ENCODE measurements around the gene KLK11.
"Not testable (repeated sequence)": the region's sequence is repeated elsewhere in the genome, so short reads cannot be mapped to it uniquely, and the experiment has no call there.

Gene KLK11

DNA sequence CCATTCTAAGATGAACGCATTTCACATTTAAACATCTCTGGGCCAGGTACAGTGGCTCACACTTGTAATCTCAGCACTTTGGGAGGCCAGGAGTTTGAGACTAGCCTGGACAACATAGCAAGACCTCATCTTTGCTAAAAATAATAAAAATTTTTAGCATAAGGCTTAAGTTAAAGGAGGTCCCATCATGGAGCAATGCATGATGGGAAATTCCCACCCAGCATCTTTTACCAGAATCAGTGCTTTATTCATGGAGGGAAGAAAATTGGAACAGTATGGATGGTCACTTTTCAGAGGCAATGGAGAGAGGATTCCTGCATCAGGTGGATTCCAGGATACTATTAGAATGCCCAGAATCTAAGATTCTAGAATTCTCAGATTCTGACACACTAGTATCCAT lies 21.2 kb downstream of the KLK11 start:
- H3K4me3 Mint-ChIP-seq = no peak overlapping the region
- no peak overlapping the region for H3K27ac Mint-ChIP-seq
- H3K9me3 Mint-ChIP-seq = no peaks in the 10 kb centered on the region
- intact Hi-C loops (cut with micrococcal nuclease) = no loop called here
- H3K4me1 Mint-ChIP-seq (ENCODE audit: low read depth) = no peaks in the 10 kb centered on the region
- H3K27me3 Mint-ChIP-seq = peaks cover 51% of the 10 kb centered on the region
- no peaks in the 10 kb centered on the region for H3K36me3 Mint-ChIP-seq (ENCODE audit: low read depth)

DNA sequence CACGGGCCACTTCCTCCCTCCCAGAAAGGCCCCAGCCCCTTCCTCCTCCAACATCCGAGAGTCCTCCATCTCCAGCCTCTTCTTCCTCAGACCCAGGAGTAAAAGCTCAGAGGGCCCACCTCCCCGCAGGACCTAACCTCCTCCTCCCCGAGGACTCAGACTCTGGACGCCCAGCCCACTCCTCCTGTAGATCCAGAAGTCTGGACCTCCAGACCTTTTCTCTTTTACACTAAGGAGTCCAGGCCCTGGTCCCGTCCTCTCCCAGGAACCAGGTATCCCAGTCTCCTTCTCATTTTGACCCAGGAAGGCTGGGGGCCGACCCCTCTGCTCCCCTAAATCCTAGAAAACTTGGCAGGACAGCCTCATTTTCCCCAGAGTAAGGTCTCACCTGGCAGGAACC lies 23.1 kb downstream of the KLK11 start:
- H3K4me3 Mint-ChIP-seq = no peak overlapping the region
- H3K27ac Mint-ChIP-seq = no peak overlapping the region

DNA sequence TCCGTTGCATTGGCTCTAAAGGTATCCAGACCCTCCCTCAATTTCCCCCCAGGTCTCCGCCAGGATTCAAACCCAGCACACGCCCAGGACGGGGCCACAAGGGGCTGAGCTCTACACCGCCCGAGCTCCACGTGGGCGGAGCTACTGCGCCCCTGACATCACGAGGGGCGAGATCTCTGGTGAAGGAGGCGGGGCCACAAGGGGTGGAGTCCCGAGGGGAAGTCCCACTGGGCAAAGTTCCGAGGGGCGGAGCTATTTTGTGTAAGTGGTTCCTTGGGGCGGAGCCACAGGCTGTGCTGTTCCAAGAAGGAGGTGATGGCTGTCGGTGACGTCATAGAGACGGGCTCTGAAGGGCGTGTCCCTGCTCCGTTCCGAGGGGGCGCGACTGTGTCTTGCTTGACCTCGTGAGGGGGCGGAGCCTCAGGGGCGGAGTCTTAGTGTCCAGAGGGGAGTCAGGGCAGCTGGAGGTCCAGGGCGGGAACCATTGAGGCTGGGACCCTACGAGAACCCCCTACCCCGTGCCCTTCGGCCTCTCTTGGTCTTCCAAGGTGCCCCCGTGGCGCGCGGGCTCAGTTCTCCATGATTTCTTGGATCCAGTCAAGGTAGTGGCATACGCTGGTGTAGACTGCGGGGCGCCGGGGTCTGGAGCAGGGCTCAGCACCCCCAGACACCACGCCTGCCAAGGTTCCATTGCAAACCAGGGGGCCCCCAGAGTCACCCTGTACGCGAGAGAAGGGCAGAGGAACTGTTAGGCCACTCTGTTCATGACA lies 23.7 kb downstream of the KLK11 start:
- Mint-ChIP-seq H3K27me3 (peaks cover 46% of the 10 kb centered on the region), H3K36me3 (ENCODE audit: low read depth) (no peaks in the 10 kb centered on the region), H3K9me3 (no peaks in the 10 kb centered on the region), H3K4me3 (no peak overlapping the region), H3K27ac (no peak overlapping the region), H3K4me1 (ENCODE audit: low read depth) (no peaks in the 10 kb centered on the region)
- intact Hi-C loops (cut with micrococcal nuclease) = no loop called here

More for the DNA sequence above, 23.1 kb downstream of the KLK11 start:
- no peaks in the 10 kb centered on the region for H3K4me1 Mint-ChIP-seq (ENCODE audit: low read depth)
- H3K27me3 Mint-ChIP-seq = peaks cover 46% of the 10 kb centered on the region
- H3K36me3 Mint-ChIP-seq (ENCODE audit: low read depth) = no peaks in the 10 kb centered on the region
- intact Hi-C loops (cut with micrococcal nuclease) = no loop called here
- no peaks in the 10 kb centered on the region for H3K9me3 Mint-ChIP-seq

DNA sequence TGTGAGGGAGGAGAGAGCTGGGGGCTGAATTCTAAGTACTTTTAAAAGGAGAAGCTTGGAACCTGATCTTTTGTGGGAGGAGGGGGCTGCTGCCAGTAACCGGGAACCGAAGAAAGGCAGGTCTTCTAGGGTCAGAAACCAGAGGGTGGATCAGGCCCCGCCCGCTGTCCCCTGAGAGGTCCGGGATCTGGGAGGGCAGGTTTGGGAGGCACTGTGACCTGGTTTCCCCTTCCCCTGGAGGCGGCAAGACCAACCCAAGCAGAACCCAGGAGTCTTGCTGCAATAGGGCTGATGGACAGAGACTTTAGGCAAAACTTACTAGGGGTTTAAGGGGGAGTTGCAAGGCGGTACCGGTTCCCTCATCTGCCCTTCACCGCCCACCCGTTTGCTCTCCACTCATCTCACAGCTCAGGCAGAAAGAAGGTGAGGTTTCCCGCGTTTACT lies 24.3 kb downstream of the KLK11 start:
- intact Hi-C loops (cut with micrococcal nuclease) = no loop called here
- no peak overlapping the region for H3K4me3 Mint-ChIP-seq
- peaks cover 44% of the 10 kb centered on the region for H3K27me3 Mint-ChIP-seq

GRCh38 chr19:51001515-51001914 lies 24.9 kb downstream of the KLK11 start, which contains the start of gene KLK8:
TSS of gene KLK8 (minus strand) at chr19:51001604. CDS start at chr19:51001167, 437 bp downstream.
- Mint-ChIP-seq H3K4me3 (no peak within 1 kb of the TSS), H3K4me1 (ENCODE audit: low read depth) (no peaks in the 10 kb centered on the region), H3K27ac (no peak within 1 kb of the TSS), H3K36me3 (ENCODE audit: low read depth) (no peaks in the 10 kb centered on the region), H3K27me3 (peaks cover 48% of the 10 kb centered on the region), H3K9me3 (no peaks in the 10 kb centered on the region)
- intact Hi-C loops (cut with micrococcal nuclease) = no loop called here

More for the DNA sequence above, 24.3 kb downstream of the KLK11 start:
- H3K36me3 Mint-ChIP-seq (ENCODE audit: low read depth) = no peaks in the 10 kb centered on the region
- H3K4me1 Mint-ChIP-seq (ENCODE audit: low read depth) = no peaks in the 10 kb centered on the region
- no peaks in the 10 kb centered on the region for H3K9me3 Mint-ChIP-seq
- H3K27ac Mint-ChIP-seq = no peak overlapping the region

- H3K4me1 Mint-ChIP-seq (ENCODE audit: low read depth) = no peaks in the 10 kb centered on the region
- H3K36me3 Mint-ChIP-seq (ENCODE audit: low read depth) = no peaks in the 10 kb centered on the region
- no peak overlapping the region for H3K27ac Mint-ChIP-seq
- H3K4me3 Mint-ChIP-seq = no peak overlapping the region
- H3K27me3 Mint-ChIP-seq = peaks cover 42% of the 10 kb centered on the region
- intact Hi-C loops (cut with micrococcal nuclease) = no loop called here
- no peaks in the 10 kb centered on the region for H3K9me3 Mint-ChIP-seq
These were observed 25.4 kb downstream of the KLK11 start for GRCh38 chr19:51000981-51001380.

- Mint-ChIP-seq H3K4me3 (no peak overlapping the region), H3K27me3 (peaks cover 42% of the 10 kb centered on the region), H3K9me3 (no peaks in the 10 kb centered on the region), H3K27ac (no peak overlapping the region), H3K4me1 (ENCODE audit: low read depth) (no peaks in the 10 kb centered on the region), H3K36me3 (ENCODE audit: low read depth) (no peaks in the 10 kb centered on the region)
- intact Hi-C loops (cut with micrococcal nuclease) = no loop called here
These were observed 26.0 kb downstream of the KLK11 start for GRCh38 chr19:51000426-51000825.

DNA sequence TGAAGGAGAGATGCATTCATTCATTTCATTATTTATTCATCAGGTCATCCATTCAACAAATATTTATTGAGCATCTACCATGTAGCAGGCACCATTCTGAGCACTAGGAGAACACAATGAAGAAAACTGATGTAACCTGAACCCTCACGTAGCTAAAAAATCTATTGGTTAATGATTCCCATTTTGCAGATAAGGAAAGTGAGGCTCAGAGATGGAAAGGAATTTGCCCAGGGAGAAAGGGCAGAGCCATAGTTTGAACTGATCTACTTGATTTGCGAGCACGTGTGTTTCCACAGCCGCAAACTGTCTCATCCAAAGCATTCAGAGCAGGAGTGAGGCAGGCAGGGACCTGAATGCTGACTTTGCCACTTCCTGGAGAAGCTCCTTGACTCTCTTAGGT lies 27.7 kb downstream of the KLK11 start:
- no peak overlapping the region for H3K4me3 Mint-ChIP-seq
- H3K9me3 Mint-ChIP-seq = no peaks in the 10 kb centered on the region

DNA sequence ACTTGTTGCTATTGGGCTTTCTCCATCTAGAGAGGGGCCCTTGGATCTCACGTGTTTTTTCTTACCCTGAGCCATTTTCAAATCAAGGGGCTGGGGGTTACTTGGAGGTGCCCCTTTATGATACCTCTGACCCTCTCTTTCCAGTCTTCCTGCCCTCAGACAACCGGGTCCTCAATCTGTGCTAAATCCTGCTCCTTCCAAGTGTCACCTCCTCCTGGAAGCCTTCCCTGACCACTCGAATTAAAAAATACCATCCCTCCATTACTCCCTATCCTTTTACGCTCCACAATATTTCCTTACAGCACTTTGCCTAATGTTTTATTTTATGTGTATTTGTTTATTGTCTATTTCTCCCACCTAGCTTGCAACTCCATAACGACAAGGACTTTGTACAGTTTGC lies 28.4 kb downstream of the KLK11 start:
- intact Hi-C loops (cut with micrococcal nuclease) = no loop called here
- H3K4me3 Mint-ChIP-seq = no peak overlapping the region
- peaks cover 36% of the 10 kb centered on the region for H3K27me3 Mint-ChIP-seq
- H3K36me3 Mint-ChIP-seq (ENCODE audit: low read depth) = no peaks in the 10 kb centered on the region
- H3K9me3 Mint-ChIP-seq = no peaks in the 10 kb centered on the region
- H3K27ac Mint-ChIP-seq = no peak overlapping the region
- H3K4me1 Mint-ChIP-seq (ENCODE audit: low read depth) = no peaks in the 10 kb centered on the region

More for the DNA sequence above, 27.7 kb downstream of the KLK11 start:
- Mint-ChIP-seq H3K4me1 (ENCODE audit: low read depth) (no peaks in the 10 kb centered on the region), H3K27ac (no peak overlapping the region), H3K36me3 (ENCODE audit: low read depth) (no peaks in the 10 kb centered on the region), H3K27me3 (peaks cover 41% of the 10 kb centered on the region)
- intact Hi-C loops (cut with micrococcal nuclease) = no loop called here

DNA sequence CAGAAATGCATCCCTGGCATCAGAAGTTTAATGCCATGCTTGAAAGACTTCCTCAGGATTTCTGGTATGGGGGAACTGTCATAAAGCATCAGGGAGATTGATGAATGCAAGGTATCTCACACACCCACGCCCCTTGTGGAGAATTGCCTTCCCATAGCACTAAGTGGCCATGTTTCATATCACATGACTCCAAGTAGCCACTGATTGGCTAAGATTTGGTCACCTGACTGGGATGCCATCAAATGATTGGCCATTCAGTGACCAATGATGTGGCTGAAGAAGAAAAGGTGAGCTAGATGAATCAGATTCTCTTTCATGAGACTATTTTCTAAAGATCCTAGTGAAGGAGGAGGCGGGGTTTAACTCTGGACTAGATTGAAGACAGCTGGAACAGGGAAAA lies 32.3 kb downstream of the KLK11 start:
- Mint-ChIP-seq H3K27me3 (peaks cover 13% of the 10 kb centered on the region), H3K36me3 (ENCODE audit: low read depth) (no peaks in the 10 kb centered on the region), H3K4me3 (no peak overlapping the region), H3K27ac (no peak overlapping the region), H3K9me3 (no peaks in the 10 kb centered on the region), H3K4me1 (ENCODE audit: low read depth) (no peaks in the 10 kb centered on the region)
- intact Hi-C loops (cut with micrococcal nuclease) = no loop called here

DNA sequence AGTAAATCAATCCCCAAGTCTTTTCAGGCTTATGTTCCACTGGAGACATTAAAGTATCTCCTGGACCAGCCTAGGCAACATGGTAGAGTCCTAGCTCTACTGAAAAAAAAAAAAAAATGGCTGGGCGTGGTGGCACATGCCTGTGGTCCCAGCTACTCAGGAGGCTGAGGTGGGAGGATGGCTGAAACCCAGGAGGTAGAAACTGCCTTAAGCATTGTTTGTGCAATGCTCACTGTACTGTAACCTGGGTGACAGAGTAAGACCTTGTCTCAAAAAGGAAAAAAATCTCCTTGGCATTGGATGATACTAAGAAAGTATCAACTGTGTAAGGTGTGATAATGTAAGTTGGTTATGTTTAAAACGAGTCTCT lies 33.8 kb downstream of the KLK11 start:
- Mint-ChIP-seq H3K9me3 (no peaks in the 10 kb centered on the region), H3K4me1 (ENCODE audit: low read depth) (no peaks in the 10 kb centered on the region), H3K27ac (no peak overlapping the region), H3K36me3 (ENCODE audit: low read depth) (no peaks in the 10 kb centered on the region), H3K27me3 (peaks cover 14% of the 10 kb centered on the region), H3K4me3 (no peak overlapping the region)
- intact Hi-C loops (cut with micrococcal nuclease) = no loop called here

- H3K4me3 Mint-ChIP-seq; intact Hi-C loops (cut with micrococcal nuclease); H3K36me3 Mint-ChIP-seq (ENCODE audit: low read depth); H3K4me1 Mint-ChIP-seq (ENCODE audit: low read depth); H3K27ac Mint-ChIP-seq; H3K9me3 Mint-ChIP-seq: not testable (repeated sequence)
- peaks cover 43% of the 10 kb centered on the region for H3K27me3 Mint-ChIP-seq
These were observed 42.0 kb downstream of the KLK11 start for GRCh38 chr19:50984416-50984815.

GRCh38 chr19:50983625-50984292 lies 42.7 kb downstream of the KLK11 start, which contains the start of gene KLK7:
TSS of gene KLK7 (minus strand) at chr19:50983917. CDS start at chr19:50982399, 1,518 bp downstream.
- Mint-ChIP-seq H3K4me3 (no peak within 1 kb of the TSS), H3K9me3 (no peaks in the 10 kb centered on the region), H3K4me1 (ENCODE audit: low read depth) (no peaks in the 10 kb centered on the region), H3K27me3 (peaks cover 45% of the 10 kb centered on the region), H3K27ac (no peak within 1 kb of the TSS), H3K36me3 (ENCODE audit: low read depth) (no peaks in the 10 kb centered on the region)
- intact Hi-C loops (cut with micrococcal nuclease) = no loop called here

GRCh38 chr19:50982186-50982585 lies 44.2 kb downstream of the KLK11 start:
- peaks cover 46% of the 10 kb centered on the region for H3K27me3 Mint-ChIP-seq
- no peaks in the 10 kb centered on the region for H3K36me3 Mint-ChIP-seq (ENCODE audit: low read depth)
- intact Hi-C loops (cut with micrococcal nuclease) = no loop called here
- H3K4me3 Mint-ChIP-seq = no peak overlapping the region
- H3K27ac Mint-ChIP-seq = no peak overlapping the region
- no peaks in the 10 kb centered on the region for H3K9me3 Mint-ChIP-seq
- H3K4me1 Mint-ChIP-seq (ENCODE audit: low read depth) = no peaks in the 10 kb centered on the region
